Natural killer cell (primary cell): Measurements from ENCODE around the gene FBP1. TPM values are rescaled to one million over a fixed set of nuclear protein-coding genes. Genes with fewer than 3 reads are reported as not detected.

Source experiments
- ATAC-seq, 3 donors: fragments of 150-1000 bp in 2 of 3; fragments of 200-7000 bp in 1 of 3; cut with Tn5 transposase; 1 replicate in 1 of 3; 2 replicates in 2 of 3; pipeline ENCODE4 v1.10.0; 2021; ENCODE audit warnings: mild to moderate bottlenecking in 2 of 3, moderate library complexity in 2 of 3
- DNase-seq, 2 donors: peaks; one replicate each; pipeline versions ENCODE4 v3.0.0 to v3.0.0-alpha.2; 2013 to 2021; ENCODE audit warnings: mixed read lengths in 1 of 2
- H3K27ac ChIP-seq: one replicate; pipeline ENCODE4 v1.5.1; 2013; ENCODE audit warnings: mild to moderate bottlenecking, low read length
- H3K27me3 ChIP-seq: one replicate; pipeline ENCODE4 v1.6.1; 2013; ENCODE audit warnings: low read length; ENCODE audit not compliant: control insufficient read depth, insufficient read depth
- H3K36me3 ChIP-seq: one replicate; pipeline ENCODE4 v1.6.1; 2013; ENCODE audit warnings: low read length; ENCODE audit not compliant: control insufficient read depth, insufficient read depth
- H3K4me1 ChIP-seq: one replicate; pipeline ENCODE4 v1.6.1; 2013; ENCODE audit warnings: low read length; ENCODE audit not compliant: control insufficient read depth, insufficient read depth
- H3K4me3 ChIP-seq: one replicate; pipeline ENCODE4 v1.5.1; 2013; ENCODE audit warnings: low read length
- H3K9me3 ChIP-seq: one replicate; pipeline ENCODE4 v1.6.1; 2013; ENCODE audit warnings: low read length; ENCODE audit not compliant: control insufficient read depth, insufficient read depth
- H3K27ac Mint-ChIP-seq, 2 donors: one replicate each; pipeline ENCODE4 v1.8.0; 2022; ENCODE audit warnings: mild to moderate bottlenecking in 2 of 2, mixed read lengths in 2 of 2, moderate library complexity in 1 of 2
- H3K27me3 Mint-ChIP-seq, 2 donors: one replicate each; pipeline ENCODE4 v1.8.0; 2022; ENCODE audit warnings: low read depth in 2 of 2, mixed read lengths in 2 of 2
- H3K36me3 Mint-ChIP-seq: one replicate; pipeline ENCODE4 v1.8.0; 2022; ENCODE audit warnings: mixed read lengths
- H3K4me1 Mint-ChIP-seq, 2 donors: one replicate each; pipeline ENCODE4 v1.8.0; 2022; ENCODE audit warnings: mixed read lengths in 2 of 2
- H3K4me3 Mint-ChIP-seq: one replicate; pipeline ENCODE4 v1.8.0; 2022; ENCODE audit warnings: mild to moderate bottlenecking, moderate library complexity, mixed read lengths
- H3K9me3 Mint-ChIP-seq, 2 donors: one replicate each; pipeline ENCODE4 v1.8.0; 2022; ENCODE audit warnings: mixed read lengths in 2 of 2
- CTCF ChIP-seq: fragments of 200-600 bp; IDR thresholded peaks from one replicate; pipeline ENCODE4 v1.8.0; 2022; ENCODE audit warnings: antibody characterized with exemption
- WGBS: methylation state at CpG from one replicate; pipeline ENCODE4 v1.1.7; 2013; ENCODE audit warnings: missing lambda C conversion rate; ENCODE audit not compliant: insufficient coverage; 5-methylcytosine and 5-hydroxymethylcytosine counted together
- intact Hi-C: fragments of 100-400 bp; cut with micrococcal nuclease; formaldehyde crosslinking; loops from one replicate; pipeline ENCODE4 v1.14.2; 2022
- total RNA-seq, 4 donors: library from RNA; stranded (reverse); fragments of 120-200 nt in 1 of 4; gene quantifications; one replicate each; pipeline versions ENCODE4 v1.2.3 to v1.2.4, GENCODE V29; 2013 to 2022

FBP1 gene
- total RNA-seq, 3 donors from 2014 or later (not counting 1 experiment from before 2014, with no cell fraction given), result 14.0 to 17.0 (median 15.5) TPM

- H3K27ac ChIP-seq, result peak overlapping the region; percentile 67
- H3K4me1 Mint-ChIP-seq, result peaks cover 19 to 25% of the 10 kb centered on the region in 2 donors
- intact Hi-C loops, result no loop called here
- ATAC-seq, result peak in 1 of 3 donors; percentile 38
- peaks cover 6 to 8% of the 10 kb centered on the region in 2 donors for H3K27me3 Mint-ChIP-seq
- WGBS, result 37% methylated on average over 10 of the region's 10 CpGs
- H3K27me3 ChIP-seq, result no peaks in the 10 kb centered on the region
- H3K9me3 ChIP-seq, result no peaks in the 10 kb centered on the region
- peak in 1 of 2 donors; percentile 18 for DNase-seq
- peaks cover 34% of the 10 kb centered on the region for H3K4me1 ChIP-seq
- peak overlapping the region; percentile 36 for H3K4me3 ChIP-seq
- no peaks in the 10 kb centered on the region for H3K36me3 ChIP-seq
- no peaks in the 10 kb centered on the region for H3K36me3 Mint-ChIP-seq
- no peaks in the 10 kb centered on the region for H3K9me3 Mint-ChIP-seq
- H3K4me3 Mint-ChIP-seq, result peak overlapping the region; percentile 84
- H3K27ac Mint-ChIP-seq, result peak overlapping the region; percentile 74 to 84
- no peak for TF ChIP-seq CTCF
Measured at GRCh38 chr9:94655739-94656138, 16.4 kb upstream of the FBP1 start.

GRCh38 chr9:94654165-94654894 is 15.0 kb upstream of the FBP1 start:
- intact Hi-C loops, result no loop called here
- Histone ChIP-seq H3K27me3 (no peaks in the 10 kb centered on the region), H3K4me3 (no peak overlapping the region), H3K27ac (no peak overlapping the region), H3K36me3 (no peaks in the 10 kb centered on the region), H3K9me3 (no peaks in the 10 kb centered on the region), H3K4me1 (peaks cover 39% of the 10 kb centered on the region)
- WGBS, result 90% methylated on average over 10 of the region's 10 CpGs
- no peak overlapping the region for H3K4me3 Mint-ChIP-seq
- peaks cover 6 to 8% of the 10 kb centered on the region in 2 donors for H3K27me3 Mint-ChIP-seq
- no peak for TF ChIP-seq CTCF
- peak overlapping the region in 1 of 2 donors; percentile 74 for H3K27ac Mint-ChIP-seq
- H3K9me3 Mint-ChIP-seq, result no peaks in the 10 kb centered on the region
- no peaks in the 10 kb centered on the region for H3K36me3 Mint-ChIP-seq
- DNase-seq (no peak), ATAC-seq (no peak)
- H3K4me1 Mint-ChIP-seq, result peaks cover 19 to 25% of the 10 kb centered on the region in 2 donors

DNA sequence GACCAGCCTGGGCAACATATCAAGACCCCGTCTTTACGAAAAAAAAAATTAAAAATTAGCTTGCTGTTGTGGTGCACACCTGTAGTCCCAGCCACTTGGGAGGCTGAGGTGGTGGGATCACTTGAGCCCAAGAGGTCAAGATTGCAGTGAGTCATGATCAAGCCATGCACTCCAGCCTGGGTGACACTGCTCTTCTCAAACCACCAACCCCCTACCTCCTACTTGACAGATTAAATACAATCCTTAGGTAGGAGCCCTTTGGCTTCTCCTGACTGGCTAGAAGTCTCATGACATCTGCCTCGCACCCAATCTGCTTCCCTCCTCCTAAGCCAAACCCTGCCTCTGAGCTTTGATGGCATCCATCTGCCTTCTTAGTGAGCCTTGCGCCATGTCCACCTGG is 11.6 kb upstream of the FBP1 start:
- Histone ChIP-seq H3K27ac (no peak overlapping the region), H3K9me3 (no peaks in the 10 kb centered on the region), H3K36me3 (no peaks in the 10 kb centered on the region), H3K4me3 (no peak overlapping the region), H3K27me3 (no peaks in the 10 kb centered on the region), H3K4me1 (peaks cover 30% of the 10 kb centered on the region)
- WGBS, result 97% methylated on average over 4 of the region's 4 CpGs
- TF ChIP-seq CTCF, result no peak
- DNase-seq, result no peak
- Mint-ChIP-seq H3K4me1 (peaks cover 9 to 16% of the 10 kb centered on the region in 2 donors), H3K27me3 (peaks cover 8 to 10% of the 10 kb centered on the region in 2 donors), H3K4me3 (no peak overlapping the region), H3K27ac (no peak overlapping the region), H3K36me3 (no peaks in the 10 kb centered on the region), H3K9me3 (no peaks in the 10 kb centered on the region)
- ATAC-seq, result no peak
- intact Hi-C loops, result no loop called here
